Stimulated activated CD4-positive, alpha-beta T cell treated with anti-CD3 and anti-CD28 coated beads, Interleukin-12 subunit alpha, Interleukin-12 subunit beta, amount 100 ng/mL, for 48 hours (primary cell): Measurements from ENCODE around the gene PLCB1.

Experiments
- DNase-seq, 3 donors: peaks; one replicate each; pipeline ENCODE4 v3.0.0-alpha.2; 2020; ENCODE audit warnings: low read depth in 2 of 3, low spot score in 1 of 3

PLCB1 gene

GRCh38 chr20:8129211-8129976 lies 2.7 kb upstream of the PLCB1 start:
- DNase-seq = no peak

GRCh38 chr20:8130840-8131526 lies 1.1 kb upstream of the PLCB1 start:
- DNase-seq = no peak

GRCh38 chr20:8132484-8133309 lies 631 bp downstream of the PLCB1 start:
- no peak for DNase-seq

GRCh38 chr20:8133310-8133768 lies 1.3 kb downstream of the PLCB1 start:
- no peak for DNase-seq

GRCh38 chr20:8133851-8134451 lies 1.9 kb downstream of the PLCB1 start:
- DNase-seq = no peak

- no peak for DNase-seq
Measured at GRCh38 chr20:8139899-8140298, 7.8 kb downstream of the PLCB1 start.

DNA sequence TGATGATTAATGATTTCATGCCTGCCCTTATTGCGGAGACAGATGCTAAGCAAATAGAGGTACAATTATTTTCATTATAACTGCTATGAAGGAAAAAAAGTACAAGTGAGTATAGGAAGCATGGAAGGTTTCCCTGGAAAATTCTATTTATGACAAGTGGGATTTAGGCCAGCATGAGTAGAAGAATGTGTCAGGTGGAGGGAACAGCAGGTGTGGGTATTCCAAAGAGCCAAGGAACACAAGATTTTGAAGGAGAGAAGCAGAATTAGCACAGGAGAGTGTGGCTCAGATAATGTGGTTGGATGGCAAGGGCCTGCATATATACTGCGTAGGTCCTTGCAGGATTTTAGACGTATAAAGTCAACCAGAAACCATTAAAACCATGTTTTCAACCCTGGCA lies 11.4 kb downstream of the PLCB1 start:
- no peak for DNase-seq

- DNase-seq = no peak
Measured at GRCh38 chr20:8144282-8145245, 12.5 kb downstream of the PLCB1 start.

DNA sequence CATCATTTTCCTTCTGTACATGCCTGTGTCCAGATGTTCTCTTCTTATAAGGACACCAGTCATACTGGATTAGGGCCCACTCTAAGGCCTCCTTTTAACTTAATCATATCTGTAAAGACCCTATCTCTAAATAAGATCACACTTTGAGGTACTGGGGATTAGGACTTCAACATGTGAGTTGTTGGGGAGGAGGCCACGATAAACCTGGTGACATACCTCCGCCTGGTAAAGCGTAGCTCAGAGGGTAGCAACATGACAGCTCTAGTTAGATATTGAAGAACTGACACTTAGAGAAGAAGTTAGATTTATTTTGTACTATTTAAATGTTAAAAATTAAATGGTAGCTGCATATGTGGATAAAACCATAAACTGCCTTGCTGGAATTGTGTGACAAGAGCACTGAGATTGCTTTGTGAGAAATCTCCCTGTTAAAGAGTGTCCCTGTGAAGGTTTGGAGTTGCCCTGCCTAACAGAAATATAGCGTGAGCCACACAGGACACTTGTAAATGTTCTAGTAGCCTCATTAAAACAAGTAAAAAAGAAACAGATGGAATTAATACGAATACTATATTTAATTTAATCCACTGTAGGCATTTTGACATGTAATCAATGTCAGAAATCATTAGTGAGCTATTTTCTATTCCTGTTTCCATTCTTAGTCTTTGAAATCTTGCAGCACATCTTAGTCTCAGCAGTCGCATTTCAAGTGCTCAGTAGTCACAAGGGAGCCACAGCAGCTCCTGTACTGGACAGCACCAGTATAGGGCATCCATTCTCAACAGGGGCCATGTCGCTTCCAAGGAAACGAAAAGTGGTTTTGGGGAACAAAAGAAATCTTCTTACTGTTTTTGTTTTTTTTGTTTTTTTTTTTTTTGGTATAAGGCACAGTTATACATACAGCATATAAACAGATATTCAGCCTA lies 13.4 kb downstream of the PLCB1 start:
- DNase-seq = no peak

DNA sequence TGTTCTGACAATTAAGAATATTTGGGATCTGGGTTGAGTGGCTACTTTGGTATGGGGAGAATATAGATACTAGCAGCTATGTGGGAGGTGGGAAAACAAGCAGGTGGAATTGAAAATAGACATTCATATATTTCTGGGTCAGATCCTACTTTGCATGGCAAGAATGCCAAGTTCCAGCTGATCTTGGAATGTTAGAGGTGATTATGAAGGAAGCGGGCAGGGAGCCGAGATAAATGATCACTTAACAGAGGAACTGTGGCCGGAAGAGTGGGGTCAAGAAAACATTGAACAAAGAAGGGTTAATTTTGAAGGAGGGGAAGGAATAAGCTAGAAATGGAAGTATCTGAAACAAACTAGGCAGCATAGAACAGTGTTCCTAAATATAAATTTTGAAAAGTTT lies 15.4 kb downstream of the PLCB1 start:
- no peak for DNase-seq

GRCh38 chr20:8148501-8148900 lies 16.4 kb downstream of the PLCB1 start:
- DNase-seq = no peak

GRCh38 chr20:8150591-8150990 lies 18.5 kb downstream of the PLCB1 start:
- no peak for DNase-seq

DNA sequence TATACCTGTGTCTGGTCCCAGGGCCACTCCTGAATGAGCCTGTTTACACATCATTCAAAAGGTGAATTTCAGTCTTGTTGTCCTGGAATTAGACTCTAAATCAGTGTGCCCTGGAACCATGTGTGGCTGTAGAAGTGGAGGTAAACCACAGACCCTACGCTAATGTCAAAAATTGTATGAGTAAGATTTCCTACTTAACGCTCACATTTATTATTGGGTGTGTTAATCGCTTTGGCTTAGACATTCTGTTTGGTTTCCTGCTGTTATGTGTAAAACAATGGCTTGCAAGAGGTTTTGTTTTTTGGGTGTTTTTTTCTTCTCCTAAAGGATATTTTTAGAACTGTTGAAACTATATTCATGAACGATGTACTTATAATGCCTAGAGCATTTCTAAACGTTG lies 19.3 kb downstream of the PLCB1 start:
- no peak for DNase-seq

DNA sequence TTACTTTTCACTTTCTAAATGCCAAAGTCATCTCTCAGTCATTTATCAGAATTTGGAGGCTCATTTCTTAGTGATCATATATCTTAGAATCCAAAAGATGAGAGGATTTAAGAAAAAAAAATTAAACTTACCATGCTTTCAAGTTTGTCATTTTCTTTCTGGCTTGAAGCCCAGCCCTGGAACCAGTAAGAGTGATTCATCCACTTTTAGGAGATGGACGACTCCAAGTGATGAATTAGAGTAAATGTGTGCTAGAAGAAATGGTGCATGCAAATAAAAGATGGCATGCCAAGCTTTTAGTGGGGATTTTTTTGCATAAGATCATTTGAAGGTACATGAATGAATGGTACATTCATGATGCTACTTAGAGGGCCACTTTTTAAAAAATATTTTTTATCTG lies 20.1 kb downstream of the PLCB1 start:
- DNase-seq = no peak

- no peak for DNase-seq
Measured at GRCh38 chr20:8152847-8153246, 20.8 kb downstream of the PLCB1 start.

GRCh38 chr20:8153281-8153908 lies 21.3 kb downstream of the PLCB1 start:
- no peak for DNase-seq

GRCh38 chr20:8154638-8155037 lies 22.6 kb downstream of the PLCB1 start:
- no peak for DNase-seq

DNA sequence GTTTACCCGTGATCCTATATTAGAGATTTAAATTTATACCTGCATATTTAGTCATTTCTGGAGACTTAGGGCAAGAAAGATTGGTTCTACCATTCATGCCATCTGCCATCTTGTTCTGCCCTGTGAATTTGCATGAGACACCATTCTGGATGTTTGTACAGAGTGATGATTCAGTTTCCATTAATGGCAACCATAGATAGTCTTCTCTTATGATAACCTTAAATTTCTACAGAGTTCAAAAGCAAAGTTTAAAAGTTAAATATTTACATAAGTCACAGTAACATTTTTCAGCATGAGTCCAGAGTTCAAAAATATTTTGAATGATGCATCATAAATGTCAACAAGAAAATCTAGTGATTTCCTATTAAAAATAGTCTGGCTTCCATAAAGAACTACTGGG lies 23.2 kb downstream of the PLCB1 start:
- no peak for DNase-seq

- no peak for DNase-seq
Measured at GRCh38 chr20:8155812-8156211, 23.7 kb downstream of the PLCB1 start.
